ENCODE results near the gene ZNF544.

Gene ZNF544

DNA sequence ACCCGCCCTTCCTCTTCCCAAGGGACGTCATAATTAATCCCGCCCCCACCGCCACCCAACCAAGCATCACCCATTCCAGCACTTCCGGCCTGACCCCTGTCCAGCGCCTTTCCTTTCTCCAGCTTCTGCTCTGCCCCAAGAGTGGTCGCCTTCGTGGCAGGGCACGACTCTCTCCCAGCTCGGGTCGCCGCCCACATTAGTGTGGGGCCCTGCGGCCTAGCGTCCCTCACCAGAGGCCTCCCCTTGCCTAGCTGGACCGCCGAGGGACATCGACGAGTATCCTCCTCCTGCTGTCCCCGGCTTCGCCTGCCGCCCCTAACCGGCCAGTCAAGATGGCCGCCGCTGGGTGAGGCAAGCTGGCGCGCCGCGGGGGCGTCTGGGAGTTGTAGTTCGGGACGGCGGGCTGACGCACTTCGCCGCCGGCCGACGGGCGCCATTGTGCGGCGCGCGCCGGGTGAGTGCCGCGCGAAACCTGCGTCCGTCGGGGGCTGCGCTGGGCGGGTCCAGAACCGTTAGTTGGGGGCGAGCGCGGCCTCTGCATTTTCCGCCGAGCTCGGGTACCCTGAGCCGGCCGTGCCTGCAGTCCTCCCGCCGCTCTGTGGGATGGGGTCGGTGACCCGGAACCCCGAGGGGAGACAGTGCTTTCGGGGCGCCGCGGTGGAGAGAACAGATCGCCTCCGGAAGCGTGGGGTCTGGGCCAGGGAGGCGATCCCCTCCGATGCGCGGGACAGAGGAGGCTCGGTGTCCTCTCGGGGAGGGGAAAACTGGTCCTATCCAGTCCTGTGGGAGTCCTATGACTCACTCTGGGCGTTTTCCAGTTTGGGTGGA lies 45.5 kb upstream of the ZNF544 start, which contains the start of gene ZNF274:
Gene ZNF274 (plus strand): TSS at position 73 of the 828 bp plus-strand sequence. CDS start 905 bp downstream, outside the sequence.
- no peaks in the 10 kb centered on the region for H4K20me1 ChIP-seq (ENCODE audit: insufficient read depth, low read length)
- H3K9me2 ChIP-seq (replicated peaks; ENCODE audit: insufficient read depth, low read length): no peaks in the 10 kb centered on the region
- H2AFZ ChIP-seq (ENCODE audit: low read length): peak within 1 kb of the TSS; percentile 93

DNA sequence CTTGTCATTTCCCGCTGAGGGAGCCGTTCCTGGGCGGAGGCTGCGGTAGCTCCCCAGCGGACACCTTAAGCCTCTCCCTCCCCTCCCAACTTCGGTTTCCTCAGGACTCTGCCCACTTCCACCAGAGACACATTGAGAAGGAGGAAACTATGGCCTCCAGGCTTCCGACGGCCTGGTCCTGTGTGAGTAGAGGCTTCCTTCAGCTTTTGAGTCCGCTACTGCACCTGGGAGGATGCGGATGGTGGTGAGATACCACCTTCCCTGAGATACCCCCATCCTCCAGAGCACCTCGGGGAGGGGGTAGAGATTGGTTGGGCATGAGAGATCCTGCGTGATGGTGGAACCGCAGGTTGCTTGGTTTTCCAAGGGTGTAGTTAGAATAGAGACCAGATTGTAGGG lies 44.9 kb upstream of the ZNF544 start:
- H4K20me1 ChIP-seq (ENCODE audit: insufficient read depth, low read length): no peaks in the 10 kb centered on the region
- TF ChIP-seq EZH2phosphoT487 (IDR thresholded peaks at IDR 0.05; ENCODE audit: low read length): no peak
- no peak for TF ChIP-seq EZH2 (optimal IDR thresholded peaks at IDR 0.05; ENCODE audit: low read depth, low read length)
- TF ChIP-seq, protein P1, sequence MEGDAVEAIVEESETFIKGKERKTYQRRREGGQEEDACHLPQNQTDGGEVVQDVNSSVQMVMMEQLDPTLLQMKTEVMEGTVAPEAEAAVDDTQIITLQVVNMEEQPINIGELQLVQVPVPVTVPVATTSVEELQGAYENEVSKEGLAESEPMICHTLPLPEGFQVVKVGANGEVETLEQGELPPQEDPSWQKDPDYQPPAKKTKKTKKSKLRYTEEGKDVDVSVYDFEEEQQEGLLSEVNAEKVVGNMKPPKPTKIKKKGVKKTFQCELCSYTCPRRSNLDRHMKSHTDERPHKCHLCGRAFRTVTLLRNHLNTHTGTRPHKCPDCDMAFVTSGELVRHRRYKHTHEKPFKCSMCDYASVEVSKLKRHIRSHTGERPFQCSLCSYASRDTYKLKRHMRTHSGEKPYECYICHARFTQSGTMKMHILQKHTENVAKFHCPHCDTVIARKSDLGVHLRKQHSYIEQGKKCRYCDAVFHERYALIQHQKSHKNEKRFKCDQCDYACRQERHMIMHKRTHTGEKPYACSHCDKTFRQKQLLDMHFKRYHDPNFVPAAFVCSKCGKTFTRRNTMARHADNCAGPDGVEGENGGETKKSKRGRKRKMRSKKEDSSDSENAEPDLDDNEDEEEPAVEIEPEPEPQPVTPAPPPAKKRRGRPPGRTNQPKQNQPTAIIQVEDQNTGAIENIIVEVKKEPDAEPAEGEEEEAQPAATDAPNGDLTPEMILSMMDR (IDR thresholded peaks at IDR 0.05; ENCODE audit: low read length): no peak
- peak overlapping the region; percentile 92; the same call in 1 of the 2 replicates for H3K4me2 ChIP-seq (ENCODE audit: low read depth, low read length)
- H3K79me2 ChIP-seq (ENCODE audit: low read length): no peaks in the 10 kb centered on the region
- H3K9ac ChIP-seq (ENCODE audit: low read length): peak overlapping the region; percentile 85; the same call in 1 of the 2 replicates
- 0 out of 2 replicates have a peak, but pooled peaks cover 4% of the 10 kb centered on the region for H3K4me1 ChIP-seq (ENCODE audit: low read length)
- no peaks in the 10 kb centered on the region for H3K27me3 ChIP-seq (replicated peaks; ENCODE audit: insufficient read depth, low read length)
- peak overlapping the region; percentile 100 for H3K4me3 ChIP-seq (ENCODE audit: low read length)
- H3F3A ChIP-seq (ENCODE audit: insufficient read depth, low read length): peaks cover 3% of the 10 kb centered on the region; the same call in 1 of the 2 replicates
- H2AFZ ChIP-seq (ENCODE audit: low read length): peak overlapping the region; percentile 93
- DNase-seq: no peak
- no peak overlapping the region for H3K27ac ChIP-seq (ENCODE audit: low read length)
- no peaks in the 10 kb centered on the region for H3K36me3 ChIP-seq (replicated peaks; ENCODE audit: insufficient read depth, low read length)
- no peaks in the 10 kb centered on the region for H3K9me2 ChIP-seq (replicated peaks; ENCODE audit: insufficient read depth, low read length)
- no peaks in the 10 kb centered on the region for H3K9me3 ChIP-seq (replicated peaks; ENCODE audit: insufficient read depth, low read length)

More for the DNA sequence above, 45.5 kb upstream of the ZNF544 start, which contains the start of gene ZNF274:
- H3F3A ChIP-seq (ENCODE audit: insufficient read depth, low read length): peaks cover 3% of the 10 kb centered on the region; the same call in 1 of the 2 replicates
- peak; percentile 85 for DNase-seq
- peak within 1 kb of the TSS; percentile 100 for H3K4me3 ChIP-seq (ENCODE audit: low read length)
- H3K4me2 ChIP-seq (ENCODE audit: low read depth, low read length): peak within 1 kb of the TSS; percentile 92
- no peaks in the 10 kb centered on the region for H3K79me2 ChIP-seq (ENCODE audit: low read length)
- H3K27ac ChIP-seq (ENCODE audit: low read length): peak within 1 kb of the TSS; percentile 97
- peak within 1 kb of the TSS; percentile 85 for H3K9ac ChIP-seq (ENCODE audit: low read length)
- no peaks in the 10 kb centered on the region for H3K36me3 ChIP-seq (replicated peaks; ENCODE audit: insufficient read depth, low read length)
- no peak for TF ChIP-seq EZH2phosphoT487 (IDR thresholded peaks at IDR 0.05; ENCODE audit: low read length)
- TF ChIP-seq EZH2 (optimal IDR thresholded peaks at IDR 0.05; ENCODE audit: low read depth, low read length): no peak
- TF ChIP-seq, protein P1 (IDR thresholded peaks at IDR 0.05; ENCODE audit: low read length): no peak
- H3K9me3 ChIP-seq (replicated peaks; ENCODE audit: insufficient read depth, low read length): no peaks in the 10 kb centered on the region
- no peaks in the 10 kb centered on the region for H3K27me3 ChIP-seq (replicated peaks; ENCODE audit: insufficient read depth, low read length)
- H3K4me1 ChIP-seq (ENCODE audit: low read length): 0 out of 2 replicates have a peak, but pooled peaks cover 4% of the 10 kb centered on the region

DNA sequence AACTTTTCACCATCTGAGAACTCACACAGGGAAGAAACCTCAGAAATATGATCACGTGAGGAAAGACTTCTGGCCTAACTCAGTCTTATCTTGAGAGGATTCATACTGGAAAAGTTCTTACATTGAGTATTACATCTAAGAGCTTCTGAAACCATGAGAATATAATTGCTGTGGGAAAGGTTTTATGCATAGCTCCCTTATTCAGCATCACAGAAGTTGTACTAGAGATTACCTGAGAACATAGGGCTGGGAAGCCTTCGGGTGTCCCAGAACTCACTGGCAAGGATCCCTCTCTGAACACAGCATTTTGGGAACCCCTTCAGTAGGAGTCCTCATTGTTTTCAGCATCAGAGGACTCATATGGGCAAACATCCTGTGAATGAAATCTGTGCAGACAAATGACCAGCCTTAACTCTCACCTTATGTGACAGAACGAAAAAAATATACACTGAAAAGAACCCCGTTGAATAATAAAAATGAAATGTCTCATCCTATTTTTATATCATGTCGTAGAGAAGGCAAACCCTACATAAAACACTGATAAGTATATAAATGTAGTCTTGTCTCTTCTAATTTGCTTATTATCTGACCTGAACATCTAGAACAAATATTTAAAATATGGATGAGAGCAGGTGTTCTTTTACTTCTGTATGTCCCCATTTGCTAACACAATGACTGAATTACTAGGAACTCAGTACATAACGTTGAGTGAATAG lies 31.7 kb upstream of the ZNF544 start:
- H3K4me2 ChIP-seq (ENCODE audit: low read depth, low read length): no peak overlapping the region
- no peak overlapping the region for H2AFZ ChIP-seq (ENCODE audit: low read length)
- H3F3A ChIP-seq (ENCODE audit: insufficient read depth, low read length): no peaks in the 10 kb centered on the region
- no peaks in the 10 kb centered on the region for H3K9me3 ChIP-seq (replicated peaks; ENCODE audit: insufficient read depth, low read length)
- H3K27ac ChIP-seq (ENCODE audit: low read length): no peak overlapping the region
- no peaks in the 10 kb centered on the region for H3K9me2 ChIP-seq (replicated peaks; ENCODE audit: insufficient read depth, low read length)
- no peaks in the 10 kb centered on the region for H3K36me3 ChIP-seq (replicated peaks; ENCODE audit: insufficient read depth, low read length)
- no peaks in the 10 kb centered on the region for H4K20me1 ChIP-seq (ENCODE audit: insufficient read depth, low read length)
- TF ChIP-seq EZH2phosphoT487 (IDR thresholded peaks at IDR 0.05; ENCODE audit: low read length): no peak
- H3K9ac ChIP-seq (ENCODE audit: low read length): no peak overlapping the region
- H3K4me3 ChIP-seq (ENCODE audit: low read length): no peak overlapping the region
- no peaks in the 10 kb centered on the region for H3K79me2 ChIP-seq (ENCODE audit: low read length)
- DNase-seq: no peak
- no peaks in the 10 kb centered on the region for H3K4me1 ChIP-seq (ENCODE audit: low read length)
- H3K27me3 ChIP-seq (replicated peaks; ENCODE audit: insufficient read depth, low read length): no peaks in the 10 kb centered on the region
